Common myeloid progenitor, CD34-positive (primary cell): ENCODE data around the gene ZFP91.

Source experiments
- CTCF ChIA-PET: fragments of 350-600 bp; sonication (Branson Sonifier 250); formaldehyde crosslinking; loops from one replicate; lab custom pipeline; 2021; ENCODE audit warnings: antibody characterized with exemption; lab: Charles Lee
- POLR2A ChIA-PET: fragments of 350-600 bp; sonication (Branson Sonifier 250); formaldehyde crosslinking; loops from one replicate; lab custom pipeline; 2021; ENCODE audit warnings: antibody characterized with exemption; lab: Charles Lee
- DNase-seq, 3 donors: peaks; one replicate each; pipeline versions ENCODE4 v3.0.0 to v3.0.0-alpha.2; 2013
- H3K27ac ChIP-seq, 2 experiments: 1 replicate in 1 of 2; 2 replicates in 1 of 2; pipeline ENCODE4 v1.7.0; 2013; ENCODE audit warnings: inconsistent platforms in 2 of 2, low read length in 2 of 2, mild to moderate bottlenecking in 2 of 2, low read depth in 1 of 2, moderate library complexity in 1 of 2; ENCODE audit not compliant: severe bottlenecking in 2 of 2, insufficient read depth in 1 of 2, poor library complexity in 1 of 2
- H3K27me3 ChIP-seq, 5 experiments: replicated peaks in 2 of 5; 1 replicate in 3 of 5; 2 replicates in 2 of 5; pipeline versions ENCODE4 v1.6.1 to v1.7.0; 2013; ENCODE audit warnings: low read length in 4 of 5, mild to moderate bottlenecking in 2 of 5, moderate library complexity in 2 of 5, inconsistent platforms in 1 of 5; ENCODE audit not compliant: insufficient read depth in 5 of 5, control insufficient read depth in 4 of 5
- H3K36me3 ChIP-seq, 4 experiments: 1 replicate in 2 of 4; 2 replicates in 2 of 4; pipeline versions ENCODE4 v1.6.1 to v1.7.0; 2013; ENCODE audit warnings: low read length in 3 of 4, control low read depth in 1 of 4, mild to moderate bottlenecking in 1 of 4; ENCODE audit not compliant: control insufficient read depth in 4 of 4, insufficient read depth in 4 of 4
- H3K4me1 ChIP-seq, 4 experiments: 1 replicate in 3 of 4; 2 replicates in 1 of 4; pipeline versions ENCODE4 v1.6.1 to v1.7.1; 2013; ENCODE audit warnings: low read length in 3 of 4, mild to moderate bottlenecking in 3 of 4, control low read depth in 1 of 4, inconsistent platforms in 1 of 4, moderate library complexity in 1 of 4; ENCODE audit not compliant: control insufficient read depth in 4 of 4, insufficient read depth in 4 of 4; ENCODE audit errors: control extremely low read depth in 1 of 4
- H3K4me3 ChIP-seq, 7 experiments: 1 replicate in 4 of 7; 2 replicates in 3 of 7; pipeline versions ENCODE4 v1.5.1 to v1.7.0; 2013; ENCODE audit warnings: mild to moderate bottlenecking in 7 of 7, low read length in 6 of 7, moderate library complexity in 6 of 7, inconsistent platforms in 2 of 7, low read depth in 2 of 7, control low read depth in 1 of 7; ENCODE audit not compliant: insufficient read depth in 4 of 7, control insufficient read depth in 1 of 7; ENCODE audit errors: extremely low read depth in 1 of 7
- H3K9me3 ChIP-seq, 5 experiments: 1 replicate in 4 of 5; 2 replicates in 1 of 5; pipeline versions ENCODE4 v1.6.1 to v1.7.1; 2013; ENCODE audit warnings: low read length in 4 of 5, mild to moderate bottlenecking in 2 of 5, inconsistent platforms in 1 of 5, low read depth in 1 of 5, moderate library complexity in 1 of 5; ENCODE audit not compliant: control insufficient read depth in 4 of 5, insufficient read depth in 2 of 5; ENCODE audit errors: control extremely low read depth in 1 of 5
- WGBS: methylation state at CpG from one replicate; pipeline ENCODE4 v1.1.5; 2013; ENCODE audit not compliant: insufficient coverage; 5-methylcytosine and 5-hydroxymethylcytosine counted together

The ZFP91 gene

GRCh38 chr11:58594826-58595225 is 16.0 kb downstream of the ZFP91 start:
- ChIA-PET POLR2A (no interaction called here), CTCF (no interaction called here)
- DNase-seq: no peak
- H3K4me1 ChIP-seq: peaks cover 0 to 5% (median 4%) of the 10 kb centered on the region in 4 experiments
- H3K36me3 ChIP-seq: peaks cover 7 to 26% (median 10%) of the 10 kb centered on the region in 4 experiments
- H3K9me3 ChIP-seq: no peaks in the 10 kb centered on the region
- H3K27me3 ChIP-seq: no peaks in the 10 kb centered on the region
- H3K27ac ChIP-seq: no peak overlapping the region
- no peak overlapping the region for H3K4me3 ChIP-seq
- WGBS: 83% methylated on average over 1 of the region's 4 CpGs

- WGBS: 100% methylated on average over 3 of the region's 3 CpGs
- Histone ChIP-seq H3K4me3 (no peak overlapping the region), H3K9me3 (no peaks in the 10 kb centered on the region), H3K36me3 (peaks cover 7 to 17% (median 10%) of the 10 kb centered on the region in 4 experiments), H3K27ac (no peak overlapping the region), H3K27me3 (no peaks in the 10 kb centered on the region), H3K4me1 (peaks cover 0 to 13% (median 5%) of the 10 kb centered on the region in 4 experiments)
- ChIA-PET CTCF (interaction anchor here (1.4 to 2.9 kb wide), 2 partner anchors 21 to 33 kb away, joined by 3 to 7 read pairs; no protein-coding TSS in a partner anchor), POLR2A (no interaction called here)
- DNase-seq: no peak
These were observed 17.8 kb downstream of the ZFP91 start for GRCh38 chr11:58596621-58597020.

GRCh38 chr11:58597486-58598144 is 18.8 kb downstream of the ZFP91 start:
- Histone ChIP-seq H3K4me3 (no peak overlapping the region), H3K36me3 (peaks cover 3 to 16% (median 8%) of the 10 kb centered on the region in 4 experiments), H3K27ac (peak overlapping the region in 1 of 2 experiments; percentile 25), H3K9me3 (no peaks in the 10 kb centered on the region), H3K4me1 (peaks cover 0 to 13% (median 5%) of the 10 kb centered on the region in 4 experiments), H3K27me3 (no peaks in the 10 kb centered on the region)
- ChIA-PET CTCF (interaction anchor here (0.6 to 2.9 kb wide), 10 partner anchors 9 to 32 kb away, joined by 3 to 7 read pairs (median 4); partner anchors contain the start of gene LPXN), POLR2A (interaction anchor here (0.6 kb wide), 1 partner anchor 69 kb away, joined by 4 read pairs; no protein-coding TSS in a partner anchor)
- no CpG with 5 or more reads among the region's 3 CpGs for WGBS
- DNase-seq: no peak

GRCh38 chr11:58600510-58600909 is 21.6 kb downstream of the ZFP91 start:
- ChIA-PET CTCF (interaction anchor here (1.5 to 1.6 kb wide), 2 partner anchors 17 to 30 kb away, joined by 3 to 6 read pairs; no protein-coding TSS in a partner anchor), POLR2A (no interaction called here)
- Histone ChIP-seq H3K27ac (no peak overlapping the region), H3K4me1 (peaks cover 0 to 14% (median 5%) of the 10 kb centered on the region in 4 experiments), H3K9me3 (no peaks in the 10 kb centered on the region), H3K36me3 (peaks cover 0 to 17% (median 8%) of the 10 kb centered on the region in 4 experiments), H3K27me3 (no peaks in the 10 kb centered on the region), H3K4me3 (no peak overlapping the region)
- WGBS: 71% methylated on average over 1 of the region's 2 CpGs
- DNase-seq: no peak

- Histone ChIP-seq H3K27me3 (no peaks in the 10 kb centered on the region), H3K4me1 (peaks cover 0 to 5% (median 0%) of the 10 kb centered on the region in 4 experiments), H3K27ac (no peak overlapping the region), H3K36me3 (peaks cover 5 to 38% (median 25%) of the 10 kb centered on the region in 4 experiments), H3K4me3 (no peak overlapping the region), H3K9me3 (no peaks in the 10 kb centered on the region)
- POLR2A ChIA-PET: no interaction called here
- DNase-seq: no peak
- CTCF ChIA-PET: interaction anchor here (0.6 to 1.7 kb wide), 5 partner anchors 9 to 48 kb away, joined by 3 to 5 read pairs (median 4); no protein-coding TSS in a partner anchor
- no CpG with 5 or more reads among the region's 4 CpGs for whole genome bisulfite sequencing
These were observed 28.3 kb downstream of the ZFP91 start for GRCh38 chr11:58606930-58607714.

- peaks cover 12 to 48% (median 30%) of the 10 kb centered on the region in 4 experiments for H3K36me3 ChIP-seq
- H3K27ac ChIP-seq: no peak overlapping the region
- POLR2A ChIA-PET: interaction anchor here (0.7 kb wide), 1 partner anchor 350 kb away, joined by 4 read pairs; no protein-coding TSS in a partner anchor
- H3K4me1 ChIP-seq: peaks cover 0 to 5% (median 0%) of the 10 kb centered on the region in 4 experiments
- no peak overlapping the region for H3K4me3 ChIP-seq
- CTCF ChIA-PET: interaction anchor here (0.8 to 1.0 kb wide), 4 partner anchors 9 to 44 kb away, joined by 3 to 4 read pairs (median 3); no protein-coding TSS in a partner anchor
- DNase-seq: no peak
- WGBS: 100% methylated on average over 1 of the region's 5 CpGs
- H3K27me3 ChIP-seq: no peaks in the 10 kb centered on the region
- no peaks in the 10 kb centered on the region for H3K9me3 ChIP-seq
These were observed 29.5 kb downstream of the ZFP91 start for GRCh38 chr11:58608331-58608730.
